Stomach (tissue), 4 donors: ENCODE results near the gene KANK3.
A peak's percentile ranks its signal among the peaks of the same experiment; 100 is the strongest.

Experiments
- CTCF ChIP-seq, 7 experiments: fragments of 450-650 bp in 4 of 7; fragments of 200-600 bp in 3 of 7; sonication (generic) in 3 of 7; IDR thresholded peaks; one replicate each; pipeline ENCODE4 v1.5.1; 2016 to 2019; ENCODE audit warnings: antibody characterized with exemption in 7 of 7, control low read depth in 2 of 7, mild to moderate bottlenecking in 1 of 7
- POLR2A ChIP-seq, 4 donors: fragments of 450-650 bp; IDR thresholded peaks; one replicate each; pipeline ENCODE4 v1.6.1; 2016; ENCODE audit warnings: antibody characterized with exemption in 4 of 4, control low read depth in 2 of 4, mild to moderate bottlenecking in 1 of 4, moderate library complexity in 1 of 4

DNA sequence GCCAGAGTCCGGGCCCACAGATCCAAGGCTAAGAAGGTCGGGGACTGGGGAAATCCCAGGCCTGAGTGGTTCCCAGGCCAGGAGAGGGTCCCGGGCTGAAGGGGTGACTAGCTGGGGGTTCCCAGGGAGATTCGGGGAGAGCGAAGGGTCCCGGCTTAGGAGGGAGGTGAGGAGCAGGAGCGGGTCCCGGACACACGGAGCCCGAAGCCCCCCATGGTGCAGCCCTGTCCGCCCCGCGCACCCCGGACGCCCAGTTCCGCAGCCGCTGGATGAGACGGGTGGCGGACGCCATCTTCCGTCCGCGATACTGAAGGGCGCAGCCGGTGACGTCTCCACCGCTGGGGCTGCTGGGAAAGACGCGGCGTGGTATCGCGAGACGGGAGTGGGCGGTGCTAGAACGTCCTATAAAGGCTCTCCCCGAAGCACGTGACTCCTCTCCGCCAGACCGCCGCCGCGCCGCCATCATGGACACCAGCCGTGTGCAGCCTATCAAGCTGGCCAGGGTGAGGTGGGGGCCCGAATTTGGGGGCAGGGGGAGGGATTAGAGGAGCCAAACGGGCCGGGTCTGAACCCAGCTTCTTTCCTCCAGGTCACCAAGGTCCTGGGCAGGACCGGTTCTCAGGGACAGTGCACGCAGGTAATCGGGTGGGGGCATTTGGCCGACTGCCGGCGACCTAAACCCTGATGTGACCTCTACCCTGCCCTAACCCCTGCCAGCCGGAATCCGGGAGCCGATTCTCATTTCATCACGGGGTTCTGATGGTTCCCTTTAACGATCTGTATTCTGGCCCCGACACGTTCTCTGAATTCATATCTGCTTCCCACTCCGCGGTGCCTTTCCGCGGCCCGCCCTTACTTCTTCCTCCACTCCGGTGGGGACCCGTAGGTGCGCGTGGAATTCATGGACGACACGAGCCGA lies 21.7 kb downstream of the KANK3 start, which contains the start of the genes NDUFA7 and RPS28:
- peak in 2 of 7 experiments; percentile 33 to 40 for TF ChIP-seq CTCF (IDR thresholded peaks at IDR 0.05)
- peak in 2 of 4 donors; percentile 81 to 87 for TF ChIP-seq POLR2A (IDR thresholded peaks at IDR 0.05)
